HUES48 (cell line): Measurements from ENCODE around the gene OTOP1.
A peak's percentile ranks its signal among the peaks of the same experiment; 100 is the strongest.
"Not testable (repeated sequence)": the region's sequence is repeated elsewhere in the genome, so short reads cannot be mapped to it uniquely, and the experiment has no call there.

Experiments
- H3K27ac ChIP-seq: one replicate; pipeline ENCODE4 v1.7.0; 2013; ENCODE audit warnings: low read depth, low read length, inconsistent platforms
- H3K27me3 ChIP-seq: 2 replicates; pipeline ENCODE4 v1.6.1; 2013; ENCODE audit warnings: mild to moderate bottlenecking, low read length; ENCODE audit not compliant: control insufficient read depth, insufficient read depth
- H3K36me3 ChIP-seq: 2 replicates; pipeline ENCODE4 v1.6.1; 2013; ENCODE audit warnings: low read length; ENCODE audit not compliant: control insufficient read depth, insufficient read depth
- H3K4me1 ChIP-seq: 2 replicates; pipeline ENCODE4 v1.6.1; 2013; ENCODE audit warnings: mild to moderate bottlenecking, low read length; ENCODE audit not compliant: control insufficient read depth, insufficient read depth
- H3K4me3 ChIP-seq: 2 replicates; pipeline ENCODE4 v1.5.1; 2013; ENCODE audit warnings: mild to moderate bottlenecking, low read depth, low read length
- H3K9ac ChIP-seq: 2 replicates; pipeline ENCODE4 v1.6.1; 2013; ENCODE audit warnings: mild to moderate bottlenecking, low read depth, low read length, moderate library complexity
- H3K9me3 ChIP-seq: 2 replicates; pipeline ENCODE4 v1.6.1; 2013; ENCODE audit warnings: low read length; ENCODE audit not compliant: control insufficient read depth, insufficient read depth

OTOP1 gene

GRCh38 chr4:4160956-4161665, 65.6 kb downstream of the OTOP1 start:
- not testable (repeated sequence) for H3K27ac ChIP-seq, H3K9me3 ChIP-seq, H3K9ac ChIP-seq, H3K27me3 ChIP-seq, H3K36me3 ChIP-seq, H3K4me3 ChIP-seq
- H3K4me1 ChIP-seq: peaks cover 11% of the 10 kb centered on the region; the same call in 1 of the 2 replicates

DNA sequence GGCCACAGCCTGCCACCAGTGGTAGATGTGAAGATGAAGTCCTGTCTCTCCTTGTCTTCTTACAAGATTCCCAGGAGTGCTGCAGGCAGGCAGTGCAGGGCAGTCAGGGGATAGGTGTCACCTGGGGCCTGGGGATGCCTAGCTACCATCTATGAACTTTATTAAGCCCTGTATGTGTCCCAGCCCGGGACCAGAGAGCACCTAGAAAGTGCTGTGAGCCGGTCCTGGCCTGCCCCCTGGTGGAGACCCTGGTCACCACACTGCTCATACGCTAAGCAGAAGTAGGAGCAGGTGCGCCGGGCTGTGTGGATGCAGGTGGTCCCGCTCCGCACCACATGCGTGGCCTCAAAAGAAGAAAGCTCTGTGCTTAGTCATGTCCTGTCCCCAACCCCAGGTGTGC, 81.1 kb downstream of the OTOP1 start:
- H3K27ac ChIP-seq, H3K4me3 ChIP-seq: not testable (repeated sequence)

DNA sequence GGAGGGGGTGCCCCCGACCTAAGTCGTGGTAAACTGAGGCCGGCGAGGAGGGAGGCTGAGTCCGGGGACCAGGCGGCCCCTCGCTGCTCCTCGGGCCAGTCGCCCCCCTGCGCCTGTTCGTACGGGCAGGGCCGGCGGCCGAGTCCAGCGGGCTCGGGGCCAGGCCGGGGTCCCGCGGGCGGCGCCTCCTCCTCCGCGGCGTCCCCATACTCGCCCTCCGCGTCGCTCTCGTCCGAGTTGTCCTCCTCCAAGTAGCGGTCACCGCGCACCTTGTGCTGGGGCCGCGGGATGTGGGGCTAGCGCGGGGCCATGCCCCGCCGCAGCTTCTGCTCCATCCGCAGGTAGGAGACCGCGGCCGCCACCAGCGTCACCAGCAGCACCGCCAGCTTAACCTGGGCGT, 83.4 kb downstream of the OTOP1 start:
- H3K27me3 ChIP-seq, H3K27ac ChIP-seq, H3K9me3 ChIP-seq, H3K4me1 ChIP-seq, H3K9ac ChIP-seq, H3K36me3 ChIP-seq: not testable (repeated sequence)
- peak overlapping the region; percentile 48; the same call in 1 of the 2 replicates for H3K4me3 ChIP-seq

More for the DNA sequence above, 81.1 kb downstream of the OTOP1 start:
- H3K27me3 ChIP-seq, H3K9me3 ChIP-seq, H3K4me1 ChIP-seq, H3K9ac ChIP-seq, H3K36me3 ChIP-seq: not testable (repeated sequence)

GRCh38 chr4:4142679-4143078, 84.0 kb downstream of the OTOP1 start:
- not testable (repeated sequence) for H3K27me3 ChIP-seq, H3K9ac ChIP-seq, H3K36me3 ChIP-seq, H3K27ac ChIP-seq, H3K9me3 ChIP-seq, H3K4me1 ChIP-seq
- H3K4me3 ChIP-seq: peak overlapping the region; percentile 48; the same call in 1 of the 2 replicates

DNA sequence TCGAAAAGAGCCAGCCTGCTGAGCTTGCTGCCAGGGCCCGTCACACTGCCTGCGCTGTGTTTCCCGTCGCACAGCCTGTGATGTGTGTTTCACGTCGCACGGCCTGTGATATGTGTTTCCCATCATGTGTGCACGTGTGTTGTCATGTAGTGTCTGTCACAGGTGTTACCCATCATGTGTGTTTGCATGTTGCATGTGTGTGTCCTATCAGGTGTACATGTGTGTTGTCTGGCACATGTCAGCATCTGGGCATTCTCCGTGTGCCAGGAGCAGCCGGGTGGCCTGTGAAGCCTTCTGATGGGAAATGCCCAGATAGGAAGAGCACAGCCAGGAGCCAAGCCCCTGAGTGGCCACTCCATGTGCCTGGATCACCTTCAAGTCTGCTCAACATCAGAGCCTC, 85.5 kb downstream of the OTOP1 start:
- H3K4me1 ChIP-seq, H3K9me3 ChIP-seq, H3K9ac ChIP-seq, H3K27me3 ChIP-seq, H3K4me3 ChIP-seq, H3K36me3 ChIP-seq, H3K27ac ChIP-seq: not testable (repeated sequence)
